ENCODE measurements around the gene KCNE4. TPM values are rescaled to one million over a fixed set of nuclear protein-coding genes. Genes with fewer than 3 reads are reported as not detected.

Gene KCNE4
- total and polyA plus RNA-seq, 9 of the 15 experiments (the other 6 are each of a cell fraction or from before 2014, with no cell fraction given) = not detected

DNA sequence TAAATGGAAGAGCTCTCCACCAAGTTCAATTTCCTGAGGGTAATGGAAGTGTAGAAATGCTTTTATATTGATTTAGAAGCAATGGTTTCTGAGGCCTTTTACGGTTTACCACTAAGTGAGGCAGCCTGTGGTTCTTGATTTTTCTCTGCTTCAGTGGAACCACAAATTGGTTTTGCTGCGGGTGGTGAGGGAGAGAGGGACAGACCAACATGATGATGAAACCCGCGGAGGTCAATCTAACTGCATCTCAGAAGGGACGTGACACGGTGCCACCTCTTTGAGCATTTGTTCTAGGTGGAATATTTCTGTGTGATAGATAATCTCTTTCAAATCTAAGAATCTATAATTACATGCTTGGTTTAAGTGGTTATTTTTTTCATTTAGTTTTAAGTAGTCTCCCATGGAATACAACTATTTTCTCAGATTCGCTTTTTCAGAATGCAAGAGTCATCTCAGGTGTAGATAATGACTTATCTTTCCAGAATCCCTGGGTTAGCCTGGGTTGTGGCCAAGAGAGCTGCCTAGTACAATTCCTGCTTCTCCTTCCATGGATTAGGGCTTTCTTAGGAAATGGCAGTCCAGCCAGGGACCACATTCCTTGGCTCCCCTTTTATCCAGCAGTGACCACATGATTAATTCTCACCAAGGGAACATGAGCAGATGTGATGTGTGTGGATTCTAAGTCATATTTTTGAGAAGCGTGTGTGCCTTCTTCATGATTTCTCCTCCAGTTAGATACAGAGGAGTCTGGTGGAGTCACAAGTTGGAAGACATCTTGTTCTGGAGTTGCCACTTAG, 52.5 kb downstream of the KCNE4 start:
- Histone ChIP-seq H4K20me1 (replicated peaks; ENCODE audit: control insufficient read depth, insufficient read depth, low read length) (no peaks in the 10 kb centered on the region), H3K9me1 (ENCODE audit: control insufficient read depth, insufficient read depth, low read length) (no peaks in the 10 kb centered on the region), H3K9me3 (replicated peaks; ENCODE audit: control insufficient read depth, insufficient read depth, low read depth, low read length) (no peaks in the 10 kb centered on the region), H3K9ac (ENCODE audit: insufficient read depth in 1 of 2, low read depth in 2 of 2, low read length in 2 of 2) (no peak overlapping the region), H2AFZ (ENCODE audit: low read depth, low read length) (no peak overlapping the region), H3K27me3 (ENCODE audit: control insufficient read depth in 2 of 2, insufficient read depth in 2 of 2, low read length in 2 of 2) (no peaks in the 10 kb centered on the region; a peak in 3 of 5 replicates), H3K4me3 (no peak overlapping the region), H3K79me2 (ENCODE audit: control insufficient read depth, insufficient read depth, low read length) (no peaks in the 10 kb centered on the region), H3K36me3 (ENCODE audit: control insufficient read depth, insufficient read depth, low read length) (no peaks in the 10 kb centered on the region), H3K4me1 (replicated peaks in 1 of 2; ENCODE audit: control insufficient read depth in 2 of 2, insufficient read depth in 2 of 2, low read length in 2 of 2) (peaks cover 0 to 6% of the 10 kb centered on the region in 2 experiments; a peak in 3 of 5 replicates), H3K4me2 (ENCODE audit: insufficient read depth, low read length) (no peak overlapping the region), H3K27ac (ENCODE audit: extremely low read depth, low read depth, low read length) (no peak overlapping the region)
- CTCF ChIA-PET (ENCODE audit: low intra/inter-chr PET ratio) = no interaction called here
- in situ Hi-C loops (cut with MboI) (loop anchor here (5.0 kb wide), 1 partner anchor 127 kb away; no protein-coding TSS in a partner anchor), intact Hi-C loops (cut with micrococcal nuclease) (loop anchor here (5.0 kb wide), 1 partner anchor 412 kb away; no protein-coding TSS in a partner anchor)
- BruUV-seq (replicated peaks) = no TSS peak
- TF ChIP-seq CEBPG (CRISPR knock-in tag; IDR thresholded peaks at IDR 0.05) = no peak
- peak in 1 of 2 experiments; percentile 32; a peak in 1 of 4 replicates for TF ChIP-seq CEBPG (tag; conservative IDR thresholded peaks at IDR 0.05 in 1 of 2, IDR thresholded peaks at IDR 0.05 in 1 of 2)
- TF ChIP-seq KLF16 (IDR thresholded peaks at IDR 0.05) = no peak
- 0% methylated on average over 6 of the region's 8 CpGs for WGBS (ENCODE audit: insufficient coverage, low coverage, missing lambda C conversion rate)
- DNase-seq (ENCODE audit: extremely low read depth in 1 of 4, low spot score in 3 of 4) = no peak
- ATAC-seq = no peak
- FAIRE-seq = no peak
- POLR2A ChIA-PET = no interaction called here

Other genes starting within 250 kb of the KCNE4 start
- gene ACSL3, start 191.2 kb upstream of the KCNE4 start, total RNA-seq (2014; rRNA removed) = 88.2 and 99.7 TPM in 2 replicates
- gene ACSL3, start 191.2 kb upstream of the KCNE4 start, total RNA-seq (2014; rRNA removed; fragmentation: Illumina TruSeq; extraction: Trizol) = 123 and 145 TPM in 2 replicates
- 102 and 108 TPM in 2 replicates for gene ACSL3, start 191.2 kb upstream of the KCNE4 start, total RNA-seq (2015; rRNA removed; fragmentation: Illumina TruSeq; extraction: Trizol)
- 78.7 and 85.2 TPM in 2 replicates for gene ACSL3, start 191.2 kb upstream of the KCNE4 start, total RNA-seq (2021)
- gene ACSL3, start 191.2 kb upstream of the KCNE4 start, polyA plus RNA-seq (2011; rRNA removed) = 96.7 and 115 TPM in 2 replicates
- 69.4 and 78.8 TPM in 2 replicates for gene ACSL3, start 191.2 kb upstream of the KCNE4 start, polyA plus RNA-seq (2014; fragmentation: Illumina TruSeq; extraction: Trizol)
- 10 to 100 TPM; 21.3 to 28.0 TPM for gene ACSL3, start 191.2 kb upstream of the KCNE4 start, polyA plus RNA-seq (2014; fragmentation: Nextera tagmentation; extraction: Ambion mirVana)
- gene ACSL3, start 191.2 kb upstream of the KCNE4 start, polyA plus RNA-seq (2014; rRNA removed) = 66.0 and 75.5 TPM in 2 replicates